Neural cell (in vitro differentiated cells): ENCODE results near the gene LRRC15. TPM values are rescaled to one million over a fixed set of nuclear protein-coding genes. Genes with fewer than 3 reads are reported as not detected.

ENCODE experiments used
- H2AFZ ChIP-seq: fragments of 200-600, 300-800 bp; sonication (generic), shearing (Covaris generic); 2 replicates; pipeline ENCODE4 v1.6.0; 2014; ENCODE audit warnings: low read depth, mild to moderate bottlenecking, antibody characterized with exemption, low read length, moderate library complexity
- H3F3A ChIP-seq: fragments of 200-600 bp; shearing (Covaris generic); 2 replicates; pipeline ENCODE4 v1.6.1; 2016; ENCODE audit warnings: mild to moderate bottlenecking, moderate library complexity, mixed read lengths, antibody characterized with exemption, low read length; ENCODE audit not compliant: insufficient read depth, poor library complexity, severe bottlenecking
- H3K27ac ChIP-seq: fragments of 200-600, 300-800 bp; sonication (generic), shearing (Covaris generic); 2 replicates; pipeline ENCODE4 v1.5.1; 2014; ENCODE audit warnings: mild to moderate bottlenecking, low read length, moderate library complexity
- H3K27me3 ChIP-seq: fragments of 300-800, 200-600 bp; sonication (generic), shearing (Covaris generic); 2 replicates; pipeline ENCODE4 v1.6.0; 2014; ENCODE audit warnings: mild to moderate bottlenecking, low read depth, low read length, moderate library complexity; ENCODE audit not compliant: insufficient read depth
- H3K36me3 ChIP-seq: fragments of 300-800, 200-600 bp; sonication (generic), shearing (Covaris generic); 2 replicates; pipeline ENCODE4 v1.5.1; 2014; ENCODE audit warnings: mild to moderate bottlenecking, antibody characterized with exemption, low read length, moderate library complexity; ENCODE audit not compliant: insufficient read depth
- H3K4me2 ChIP-seq: fragments of 300-800, 200-600 bp; sonication (generic), shearing (Covaris generic); 2 replicates; pipeline ENCODE4 v1.6.0; 2014; ENCODE audit warnings: mild to moderate bottlenecking, low read length
- H3K4me3 ChIP-seq: fragments of 300-800, 200-600 bp; sonication (generic), shearing (Covaris generic); 2 replicates; pipeline ENCODE4 v1.5.1; 2014; ENCODE audit warnings: mild to moderate bottlenecking, low read length, moderate library complexity
- H3K79me2 ChIP-seq: fragments of 200-600 bp; shearing (Covaris generic); replicated peaks from 2 replicates; pipeline ENCODE4 v1.6.0; 2014; ENCODE audit warnings: mild to moderate bottlenecking, low read length, moderate library complexity; ENCODE audit not compliant: insufficient read depth
- H3K9ac ChIP-seq: fragments of 300-800, 200-600 bp; sonication (generic), shearing (Covaris generic); 2 replicates; pipeline ENCODE4 v1.6.1; 2016; ENCODE audit warnings: mild to moderate bottlenecking, low read length, mixed read lengths
- H3K9me2 ChIP-seq: fragments of 200-600 bp; shearing (Covaris generic); 2 replicates; pipeline ENCODE4 v1.6.1; 2016; ENCODE audit warnings: mild to moderate bottlenecking, low read length, mixed read lengths; ENCODE audit not compliant: insufficient read depth
- H3K9me3 ChIP-seq: fragments of 200-600, 300-800 bp; sonication (generic), shearing (Covaris generic); 2 replicates; pipeline ENCODE4 v1.6.1; 2016; ENCODE audit warnings: mild to moderate bottlenecking, mixed run types, low read length, moderate library complexity, mixed read lengths
- H4K20me1 ChIP-seq: fragments of 200-600 bp; shearing (Covaris generic); 2 replicates; pipeline ENCODE4 v1.6.1; 2016; ENCODE audit warnings: mild to moderate bottlenecking, mixed run types; ENCODE audit not compliant: insufficient read depth
- CTCF ChIP-seq: fragments of 450-650 bp; IDR thresholded peaks from 2 replicates; pipeline ENCODE4 v1.5.1; 2014; ENCODE audit warnings: antibody characterized with exemption, mild to moderate bottlenecking, moderate library complexity; ENCODE audit not compliant: poor library complexity, severe bottlenecking
- EP300 ChIP-seq: fragments of 450-650 bp; conservative IDR thresholded peaks from 2 replicates; pipeline ENCODE4 v1.6.1; 2014; ENCODE audit warnings: antibody characterized with exemption, mild to moderate bottlenecking, moderate library complexity; ENCODE audit not compliant: poor library complexity, severe bottlenecking
- EZH2 ChIP-seq: fragments of 200-600, 300-800 bp; shearing (Covaris generic), sonication (generic); IDR thresholded peaks from 2 replicates; pipeline ENCODE4 v1.6.1; 2014; ENCODE audit warnings: antibody characterized with exemption, low read length, borderline replicate concordance, mild to moderate bottlenecking; ENCODE audit not compliant: insufficient read depth, poor library complexity, severe bottlenecking
- MXI1 ChIP-seq: fragments of 450-650 bp; conservative IDR thresholded peaks from 2 replicates; pipeline ENCODE4 v1.6.1; 2014; ENCODE audit warnings: antibody characterized with exemption, mild to moderate bottlenecking; ENCODE audit not compliant: poor library complexity, severe bottlenecking
- POLR2AphosphoS5 ChIP-seq: IDR thresholded peaks from 2 replicates; pipeline ENCODE4 v1.6.1; 2012
- RAD21 ChIP-seq: fragments of 450-650 bp; conservative IDR thresholded peaks from 2 replicates; pipeline ENCODE4 v1.6.1; 2014; ENCODE audit warnings: antibody characterized with exemption, mild to moderate bottlenecking, moderate library complexity
- REST ChIP-seq: IDR thresholded peaks from 2 replicates; pipeline ENCODE4 v1.6.1; 2012; ENCODE audit warnings: borderline replicate concordance
- SMC3 ChIP-seq: fragments of 450-650 bp; conservative IDR thresholded peaks from 2 replicates; pipeline ENCODE4 v1.6.1; 2014; ENCODE audit warnings: antibody characterized with exemption, mild to moderate bottlenecking, moderate library complexity; ENCODE audit not compliant: poor library complexity
- TAF1 ChIP-seq: IDR thresholded peaks from 2 replicates; pipeline ENCODE4 v1.6.1; 2012; ENCODE audit warnings: low read depth
- polyA plus RNA-seq: library from polyadenylated mRNA; depleted of rRNA; stranded (reverse); fragments of >200 nt; gene quantifications from 2 replicates; pipeline ENCODE4 v1.2.3, GENCODE V29; 2014

The LRRC15 gene
- polyA plus RNA-seq, 1 donor from 2014 or later = not detected

- H3K9ac ChIP-seq = no peak overlapping the region
- H3K9me3 ChIP-seq = no peaks in the 10 kb centered on the region
- H3F3A ChIP-seq = no peaks in the 10 kb centered on the region
- H4K20me1 ChIP-seq = no peaks in the 10 kb centered on the region
- no peaks in the 10 kb centered on the region for H3K79me2 ChIP-seq
- no peak for TF ChIP-seq RAD21
- no peak for TF ChIP-seq SMC3
- no peak for TF ChIP-seq CTCF
- no peak for TF ChIP-seq TAF1
- no peak for TF ChIP-seq POLR2AphosphoS5
- no peak for TF ChIP-seq EZH2
- TF ChIP-seq MXI1 = no peak
- TF ChIP-seq REST = no peak
- TF ChIP-seq EP300 = no peak
- H3K27ac ChIP-seq = no peak overlapping the region
- no peaks in the 10 kb centered on the region for H3K36me3 ChIP-seq
- H3K9me2 ChIP-seq = no peaks in the 10 kb centered on the region
- H2AFZ ChIP-seq = no peak overlapping the region
- no peak overlapping the region for H3K4me3 ChIP-seq
- peaks cover 25% of the 10 kb centered on the region for H3K27me3 ChIP-seq
- H3K4me2 ChIP-seq = no peak overlapping the region
Measured at GRCh38 chr3:194330579-194330978, 39.0 kb downstream of the LRRC15 start.

- H4K20me1 ChIP-seq = no peaks in the 10 kb centered on the region
- H3F3A ChIP-seq = no peaks in the 10 kb centered on the region
- H3K9me3 ChIP-seq = no peaks in the 10 kb centered on the region
- H3K4me3 ChIP-seq = no peak overlapping the region
- no peak overlapping the region for H2AFZ ChIP-seq
- peaks cover 25% of the 10 kb centered on the region for H3K27me3 ChIP-seq
- H3K9me2 ChIP-seq = no peaks in the 10 kb centered on the region
- no peak overlapping the region for H3K27ac ChIP-seq
- H3K36me3 ChIP-seq = no peaks in the 10 kb centered on the region
- no peak for TF ChIP-seq REST
- TF ChIP-seq EZH2 = no peak
- no peak for TF ChIP-seq TAF1
- TF ChIP-seq MXI1 = no peak
- TF ChIP-seq SMC3 = no peak
- H3K79me2 ChIP-seq = no peaks in the 10 kb centered on the region
- H3K4me2 ChIP-seq = no peak overlapping the region
- no peak overlapping the region for H3K9ac ChIP-seq
Measured at GRCh38 chr3:194330160-194330559, 39.4 kb downstream of the LRRC15 start.
